Bronchial epithelial cell (primary cell): ENCODE results near the gene FAM228A. TPM values are rescaled to one million over a fixed set of nuclear protein-coding genes. Genes with fewer than 3 reads are reported as not detected.

Experiments used
- DNase-seq: peaks from one replicate; pipeline ENCODE4 v3.0.0-alpha.2; 2010; ENCODE audit warnings: low read depth
- FAIRE-seq: peaks from 2 replicates; lab custom pipeline; 2011; peaks lifted over from hg19 to GRCh38; lab: Jason Lieb, UNC
- H3K27me3 ChIP-seq: 2 replicates; pipeline ENCODE4 v1.5.1; 2011; ENCODE audit warnings: low read length; ENCODE audit not compliant: control insufficient read depth, insufficient read depth
- H3K36me3 ChIP-seq: 2 replicates; pipeline ENCODE4 v1.5.1; 2011; ENCODE audit warnings: low read length; ENCODE audit not compliant: control insufficient read depth, insufficient read depth
- H3K4me3 ChIP-seq: 2 replicates; pipeline ENCODE4 v1.5.1; 2011; ENCODE audit warnings: mild to moderate bottlenecking, low read depth, low read length, control low read depth
- total RNA-seq: library from RNA; depleted of rRNA; stranded (reverse); fragments of >200 nt; gene quantifications from 2 replicates; pipeline ENCODE4 v1.2.1, GENCODE V29; 2014
- TF ChIP-seq, protein P1 (sequence below): IDR thresholded peaks from 2 replicates; pipeline ENCODE4 v1.5.1; 2011; ENCODE audit warnings: mild to moderate bottlenecking, moderate library complexity, low read length, control low read depth, inconsistent platforms; ENCODE audit not compliant: insufficient read depth, severe bottlenecking

The FAM228A gene
- total RNA-seq, 1 donor from 2014 or later = not detected

DNA sequence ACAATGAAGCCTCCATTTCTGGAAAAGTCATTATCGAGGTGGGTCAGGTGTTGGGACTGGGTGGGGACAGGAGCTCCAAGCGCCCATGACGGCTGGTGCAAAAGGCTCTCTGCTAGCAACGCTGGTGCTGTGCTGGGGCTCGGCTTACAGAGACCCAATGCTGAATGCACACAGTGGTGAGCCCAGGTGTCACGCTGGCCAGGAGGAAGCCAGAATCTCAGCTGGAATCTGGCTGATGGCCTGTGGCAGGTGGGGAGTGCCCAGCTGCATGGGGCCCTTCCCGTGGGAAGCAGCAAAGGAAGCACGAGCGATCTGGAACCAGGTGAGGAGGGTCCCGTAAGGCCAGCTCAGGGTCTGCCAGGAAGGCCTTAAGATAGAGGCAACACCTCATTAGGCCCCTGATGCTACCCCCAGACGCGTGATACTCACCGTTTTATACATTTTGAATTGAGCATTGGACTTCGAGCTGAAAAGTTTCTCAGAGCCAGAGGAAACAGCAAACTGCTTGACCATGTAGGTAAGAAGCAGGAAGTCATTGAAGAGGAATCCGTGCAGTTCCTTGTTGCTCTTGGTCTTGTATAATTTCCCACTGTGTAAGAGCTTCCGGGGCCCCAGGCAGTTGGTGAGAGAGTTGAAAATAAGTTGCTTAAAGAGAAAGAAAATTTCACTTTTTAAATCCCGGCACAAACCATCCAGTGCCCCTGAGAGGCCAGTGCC is 34.7 kb downstream of the FAM228A start:
- FAIRE-seq = no peak
- TF ChIP-seq, protein P1, sequence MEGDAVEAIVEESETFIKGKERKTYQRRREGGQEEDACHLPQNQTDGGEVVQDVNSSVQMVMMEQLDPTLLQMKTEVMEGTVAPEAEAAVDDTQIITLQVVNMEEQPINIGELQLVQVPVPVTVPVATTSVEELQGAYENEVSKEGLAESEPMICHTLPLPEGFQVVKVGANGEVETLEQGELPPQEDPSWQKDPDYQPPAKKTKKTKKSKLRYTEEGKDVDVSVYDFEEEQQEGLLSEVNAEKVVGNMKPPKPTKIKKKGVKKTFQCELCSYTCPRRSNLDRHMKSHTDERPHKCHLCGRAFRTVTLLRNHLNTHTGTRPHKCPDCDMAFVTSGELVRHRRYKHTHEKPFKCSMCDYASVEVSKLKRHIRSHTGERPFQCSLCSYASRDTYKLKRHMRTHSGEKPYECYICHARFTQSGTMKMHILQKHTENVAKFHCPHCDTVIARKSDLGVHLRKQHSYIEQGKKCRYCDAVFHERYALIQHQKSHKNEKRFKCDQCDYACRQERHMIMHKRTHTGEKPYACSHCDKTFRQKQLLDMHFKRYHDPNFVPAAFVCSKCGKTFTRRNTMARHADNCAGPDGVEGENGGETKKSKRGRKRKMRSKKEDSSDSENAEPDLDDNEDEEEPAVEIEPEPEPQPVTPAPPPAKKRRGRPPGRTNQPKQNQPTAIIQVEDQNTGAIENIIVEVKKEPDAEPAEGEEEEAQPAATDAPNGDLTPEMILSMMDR = no peak
- DNase-seq = no peak
- peaks cover 15% of the 10 kb centered on the region for H3K36me3 ChIP-seq
- no peak overlapping the region for H3K4me3 ChIP-seq
- no peaks in the 10 kb centered on the region for H3K27me3 ChIP-seq

DNA sequence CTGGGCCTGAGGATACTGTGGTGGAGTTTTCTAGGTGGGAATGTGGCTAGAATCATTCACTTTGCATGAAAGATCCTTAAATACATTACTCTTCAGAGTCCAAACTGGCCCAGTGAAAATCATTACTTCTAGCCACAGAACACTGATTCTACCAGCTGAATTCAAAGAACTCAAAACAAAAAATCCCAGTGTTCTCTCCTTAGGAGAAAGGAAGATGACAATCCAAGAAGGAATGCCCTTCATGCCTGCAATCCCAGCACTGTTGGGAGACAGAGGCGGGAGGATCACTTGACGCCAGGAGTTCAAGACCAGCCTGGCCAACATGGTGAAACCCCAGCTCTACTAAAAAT is 35.2 kb downstream of the FAM228A start:
- FAIRE-seq (no peak), DNase-seq (no peak)
- H3K4me3 ChIP-seq = no peak overlapping the region
- H3K27me3 ChIP-seq = no peaks in the 10 kb centered on the region
- peaks cover 14% of the 10 kb centered on the region for H3K36me3 ChIP-seq
- TF ChIP-seq, protein P1 = no peak

DNA sequence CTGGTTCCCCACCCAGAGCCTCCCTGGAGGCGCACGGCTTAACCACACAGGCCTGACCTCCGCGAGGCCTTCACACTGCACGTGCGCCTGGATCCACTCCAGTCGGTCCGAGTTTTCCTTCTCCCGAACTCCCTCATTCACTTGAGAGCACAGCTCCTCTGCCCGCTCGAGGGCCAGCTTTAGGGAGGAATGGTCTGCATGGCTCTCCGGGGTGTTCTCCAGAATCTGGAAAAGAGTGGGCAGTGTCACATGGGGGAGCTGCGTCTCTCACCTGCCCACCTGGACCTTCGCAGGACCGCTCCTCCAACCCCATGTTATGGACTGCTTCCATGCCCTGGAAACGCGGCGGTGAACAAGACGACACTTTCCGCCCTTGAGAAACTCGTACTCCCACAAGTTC is 35.9 kb downstream of the FAM228A start:
- H3K4me3 ChIP-seq = no peak overlapping the region
- TF ChIP-seq, protein P1 = no peak
- no peak for DNase-seq
- peaks cover 14% of the 10 kb centered on the region for H3K36me3 ChIP-seq
- FAIRE-seq = no peak
- H3K27me3 ChIP-seq = no peaks in the 10 kb centered on the region

DNA sequence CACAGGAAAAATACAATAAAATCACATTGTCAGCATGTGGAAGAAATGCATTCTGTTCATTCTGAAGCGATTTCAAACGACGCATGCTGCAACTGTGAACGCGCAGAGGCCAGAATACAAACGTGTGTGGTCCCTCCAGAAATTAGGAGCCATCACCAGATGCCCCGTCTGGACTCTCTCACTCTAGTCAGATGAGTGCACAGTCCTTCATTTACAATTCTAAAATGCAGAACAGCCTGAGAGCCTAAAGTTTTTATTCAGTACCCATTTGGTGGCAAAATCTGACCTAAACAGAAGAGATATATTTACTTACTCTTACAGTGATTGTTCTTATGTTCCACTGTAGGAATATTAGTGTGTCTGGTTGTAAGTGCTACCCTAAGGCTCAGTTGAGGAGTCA is 36.6 kb downstream of the FAM228A start:
- DNase-seq = no peak
- TF ChIP-seq, protein P1 = no peak
- H3K36me3 ChIP-seq = peaks cover 14% of the 10 kb centered on the region
- FAIRE-seq = no peak
- no peaks in the 10 kb centered on the region for H3K27me3 ChIP-seq
- H3K4me3 ChIP-seq = no peak overlapping the region

DNA sequence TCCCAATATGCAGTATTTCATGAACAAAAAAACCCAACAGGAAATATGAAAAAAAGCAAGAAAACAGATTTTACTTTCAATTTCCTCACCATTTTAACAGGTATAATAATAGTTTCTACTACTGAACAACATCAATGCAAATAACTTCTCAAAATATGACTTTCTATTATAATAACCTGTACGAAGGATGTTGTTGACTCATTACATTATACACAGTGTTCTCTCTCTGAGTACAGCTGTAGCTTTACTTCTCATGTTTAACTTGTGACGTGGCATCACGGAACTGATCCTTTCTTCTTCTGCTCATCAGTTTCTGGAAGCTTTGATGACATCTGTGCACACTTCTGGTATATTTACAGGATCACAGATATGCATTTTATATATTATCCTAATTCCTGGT is 40.0 kb downstream of the FAM228A start:
- TF ChIP-seq, protein P1 = no peak
- Histone ChIP-seq H3K4me3 (no peak overlapping the region), H3K27me3 (no peaks in the 10 kb centered on the region), H3K36me3 (peaks cover 3% of the 10 kb centered on the region)
- no peak for DNase-seq
- FAIRE-seq = no peak
